NCI-H1436 (cell line): ENCODE measurements around the gene LOXL1.
"Not testable (repeated sequence)": the region's sequence is repeated elsewhere in the genome, so short reads cannot be mapped to it uniquely, and the experiment has no call there.

Experiments used
- DNase-seq: peaks from one replicate; lab custom pipeline; 2025; lab: John Stamatoyannopoulos, UW

LOXL1 gene

DNA sequence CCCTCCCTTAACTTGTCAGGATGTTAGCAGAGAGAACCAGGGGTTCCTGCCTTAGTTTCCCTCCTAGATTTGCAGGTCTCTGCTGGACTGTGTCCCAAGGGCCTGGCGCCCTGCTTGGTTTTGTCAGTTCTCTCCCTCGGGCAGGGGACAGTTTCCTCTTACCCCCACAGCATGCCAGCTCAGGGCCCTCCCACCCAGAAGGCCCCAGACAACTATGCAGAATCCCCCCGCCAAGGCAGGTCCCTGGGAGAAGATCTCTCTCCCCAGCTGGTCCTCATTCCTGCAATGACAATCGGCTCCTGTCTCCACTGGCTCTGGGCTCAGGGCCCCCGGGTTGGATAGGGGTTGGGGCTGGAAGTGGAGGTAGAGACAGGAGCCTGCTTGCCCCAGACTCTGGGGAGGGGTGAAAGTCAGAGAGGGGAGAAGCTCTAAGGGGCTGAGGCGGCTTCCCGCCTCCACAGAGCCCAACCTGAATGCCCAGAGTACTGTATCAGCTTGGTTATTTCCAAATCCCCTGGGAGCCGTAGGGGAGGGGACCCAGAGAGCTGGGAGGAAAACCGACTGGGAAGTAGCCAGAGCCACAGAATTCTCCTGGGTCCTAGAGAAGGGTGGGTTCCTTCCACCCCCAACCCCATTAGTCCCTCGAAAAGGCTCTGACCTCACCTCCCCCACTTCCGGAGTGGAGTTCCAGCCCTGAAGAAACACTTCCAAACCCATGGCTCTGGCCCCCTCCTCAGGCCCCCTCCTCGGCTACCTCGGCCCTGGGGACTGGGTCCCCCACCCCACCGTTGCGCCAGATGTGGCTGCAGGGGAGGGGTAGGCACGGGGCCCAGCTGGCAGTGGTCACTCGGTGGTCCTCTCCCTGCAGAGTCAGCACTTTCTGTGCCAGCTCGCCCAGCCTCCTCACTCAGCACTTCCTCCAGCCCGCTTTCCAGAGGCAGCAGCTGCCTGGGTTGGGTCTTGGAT, 3.8 kb upstream of the LOXL1 start:
- DNase-seq: peak; percentile 9

DNA sequence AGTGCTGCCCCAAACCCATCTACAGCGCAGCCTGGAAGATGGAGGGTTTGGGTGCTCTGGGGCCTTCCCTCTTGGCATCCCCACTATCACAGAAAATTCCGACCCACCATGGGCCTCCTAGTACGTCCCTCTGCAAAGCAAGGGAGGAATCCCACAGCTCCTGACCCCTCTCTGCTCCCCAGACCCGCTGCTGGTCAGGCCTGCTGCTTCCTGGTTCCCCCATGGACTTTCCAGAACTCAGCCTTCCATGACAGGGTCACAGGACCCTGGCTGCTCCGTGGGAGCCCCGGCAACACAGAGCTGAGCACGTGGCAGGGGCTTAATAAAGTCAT, 3.1 kb upstream of the LOXL1 start:
- no peak for DNase-seq

GRCh38 chr15:73923488-73924164, 2.6 kb upstream of the LOXL1 start:
- DNase-seq: no peak

- no peak for DNase-seq
These were observed 1.9 kb upstream of the LOXL1 start for GRCh38 chr15:73924171-73924921.

DNA sequence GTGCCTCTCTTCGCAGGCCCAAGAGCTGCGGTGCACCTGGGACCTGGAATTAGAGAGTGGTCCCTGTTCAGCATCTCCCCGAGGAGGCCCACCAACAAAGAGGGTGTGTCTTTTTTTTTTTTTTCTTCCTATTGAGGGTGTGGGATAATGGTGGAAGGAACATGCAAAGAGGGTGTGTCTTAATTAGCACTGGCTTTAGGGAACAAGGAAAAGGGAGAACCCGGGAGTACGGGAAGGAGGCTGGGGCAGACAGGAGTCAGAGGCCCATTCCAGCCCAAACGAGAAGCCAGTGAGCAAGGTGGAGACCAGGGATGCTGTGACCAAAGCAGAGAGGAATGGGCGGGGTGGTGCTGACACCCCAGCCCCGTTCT, 429 bp upstream of the LOXL1 start:
- no peak for DNase-seq

GRCh38 chr15:73927003-73927475, 777 bp downstream of the LOXL1 start:
- no peak for DNase-seq

DNA sequence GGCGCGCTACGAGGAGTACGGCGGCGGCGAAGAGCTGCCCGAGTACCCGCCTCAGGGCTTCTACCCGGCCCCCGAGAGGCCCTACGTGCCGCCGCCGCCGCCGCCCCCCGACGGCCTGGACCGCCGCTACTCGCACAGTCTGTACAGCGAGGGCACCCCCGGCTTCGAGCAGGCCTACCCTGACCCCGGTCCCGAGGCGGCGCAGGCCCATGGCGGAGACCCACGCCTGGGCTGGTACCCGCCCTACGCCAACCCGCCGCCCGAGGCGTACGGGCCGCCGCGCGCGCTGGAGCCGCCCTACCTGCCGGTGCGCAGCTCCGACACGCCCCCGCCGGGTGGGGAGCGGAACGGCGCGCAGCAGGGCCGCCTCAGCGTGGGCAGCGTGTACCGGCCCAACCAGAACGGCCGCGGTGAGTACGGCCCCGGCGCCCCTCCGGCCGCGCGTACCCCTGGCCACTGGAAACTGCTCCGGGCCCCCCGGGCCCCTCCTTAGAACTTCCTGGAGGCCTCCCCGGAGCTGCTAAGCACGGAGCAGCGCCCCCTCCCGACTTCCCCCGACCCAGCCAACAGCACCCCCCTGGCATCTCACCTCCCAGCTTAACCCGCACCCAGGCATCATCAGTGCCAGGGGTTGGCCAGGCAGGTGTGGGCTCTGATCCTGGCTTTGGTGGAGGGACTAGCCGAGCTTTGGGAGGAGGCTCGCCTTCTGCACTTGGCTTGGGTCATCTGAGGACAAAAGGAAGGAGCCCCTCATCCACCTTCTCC, 1.4 kb downstream of the LOXL1 start:
- peak; percentile 50 for DNase-seq

- no peak for DNase-seq
These were observed 1.9 kb downstream of the LOXL1 start for GRCh38 chr15:73928241-73928579.

DNA sequence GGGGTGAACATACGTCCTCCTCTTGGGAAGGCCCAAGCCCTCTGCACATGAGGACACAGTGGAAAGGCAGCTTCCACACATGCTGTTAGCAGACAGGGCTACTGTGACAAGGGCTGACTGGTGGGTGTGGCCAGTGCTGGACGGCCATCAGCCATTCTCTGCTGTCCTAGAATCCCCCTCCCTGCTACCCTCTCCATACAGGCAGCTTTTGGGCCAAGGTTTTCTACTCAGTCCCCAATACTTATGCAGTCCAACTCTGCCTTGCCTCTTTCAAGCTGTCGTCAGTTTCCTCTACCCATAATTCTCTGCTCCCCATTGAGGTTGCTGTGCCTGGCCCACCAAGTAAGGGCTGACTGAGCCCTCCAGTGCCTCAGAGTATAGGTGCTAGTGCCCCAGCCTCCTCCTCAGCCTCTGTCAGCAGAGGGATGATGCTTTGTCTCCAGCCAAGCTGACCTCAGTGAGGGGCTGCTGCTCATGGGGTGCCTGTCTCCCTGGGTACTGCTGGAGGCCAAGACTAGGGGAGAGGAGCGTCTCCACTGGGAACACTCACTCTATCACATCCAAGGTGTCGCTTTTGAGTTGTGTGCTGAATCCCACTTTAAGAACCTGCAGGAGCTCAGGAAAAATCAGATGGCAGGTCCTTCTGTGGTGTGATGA, 2.8 kb downstream of the LOXL1 start:
- no peak for DNase-seq

- DNase-seq: no peak
These were observed 4.1 kb downstream of the LOXL1 start for GRCh38 chr15:73930371-73930770.

DNA sequence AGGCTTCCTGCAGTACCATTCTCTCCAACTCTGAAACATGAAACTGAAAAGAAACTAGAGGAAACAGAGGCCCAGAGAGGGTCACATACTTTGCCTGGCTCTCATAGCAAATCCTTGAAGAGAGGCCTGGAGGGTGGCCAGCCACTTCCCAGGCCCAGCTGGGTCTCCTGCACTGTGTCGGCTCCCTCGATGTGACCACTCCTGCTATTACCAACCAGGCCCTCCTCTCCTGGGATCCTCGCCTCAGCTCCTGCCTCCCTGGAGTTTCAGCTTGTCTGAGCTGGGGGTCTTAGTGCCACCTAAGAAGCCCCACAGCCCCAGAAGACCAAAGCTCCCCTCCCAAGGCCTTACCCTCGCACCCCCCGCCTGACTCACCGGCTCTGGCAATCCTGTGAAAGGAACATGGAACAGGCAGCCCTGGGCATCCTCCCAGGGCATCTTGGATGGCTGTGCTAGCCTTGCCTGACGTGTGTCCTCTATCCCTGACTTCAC, 4.6 kb downstream of the LOXL1 start:
- DNase-seq: no peak

GRCh38 chr15:73931441-73931840, 5.2 kb downstream of the LOXL1 start:
- DNase-seq: no peak

DNA sequence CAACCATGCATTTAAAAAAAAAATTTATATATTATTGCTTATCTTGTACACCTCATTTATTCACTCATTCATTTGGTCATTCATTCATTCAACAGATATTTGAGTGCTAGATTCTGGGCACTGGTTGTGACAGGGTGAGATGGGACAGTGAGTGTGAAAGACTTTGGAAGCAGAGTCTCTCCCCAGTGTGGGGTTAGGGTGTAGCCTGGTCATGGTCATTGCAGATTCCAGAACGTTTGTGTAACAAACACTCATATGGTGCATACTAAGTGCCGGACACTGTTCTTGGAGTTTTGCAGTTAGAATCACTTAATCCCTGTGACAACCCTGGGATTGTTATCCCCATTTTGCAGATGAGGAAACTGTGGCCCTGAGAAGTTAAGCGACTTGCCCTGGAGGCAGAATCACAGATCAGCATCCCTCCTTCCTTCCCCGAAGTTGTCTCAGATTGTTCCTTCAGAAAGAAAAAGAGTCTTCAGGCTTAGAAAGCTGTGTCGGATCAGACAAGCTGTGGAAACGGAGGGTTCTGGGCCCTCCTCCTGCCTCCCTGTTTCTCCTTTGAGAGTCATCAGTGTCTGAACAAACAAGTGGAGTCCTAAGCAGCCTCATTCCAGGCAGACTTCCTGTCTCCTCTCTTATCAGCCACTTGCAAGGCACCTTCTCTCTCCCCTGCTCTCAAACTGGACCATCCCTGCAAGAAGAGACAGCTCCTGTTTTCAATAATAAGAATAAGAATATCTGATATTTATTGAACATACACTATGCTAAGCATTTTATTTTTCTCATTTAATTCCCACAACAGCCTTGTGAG, 6.3 kb downstream of the LOXL1 start:
- no peak for DNase-seq

DNA sequence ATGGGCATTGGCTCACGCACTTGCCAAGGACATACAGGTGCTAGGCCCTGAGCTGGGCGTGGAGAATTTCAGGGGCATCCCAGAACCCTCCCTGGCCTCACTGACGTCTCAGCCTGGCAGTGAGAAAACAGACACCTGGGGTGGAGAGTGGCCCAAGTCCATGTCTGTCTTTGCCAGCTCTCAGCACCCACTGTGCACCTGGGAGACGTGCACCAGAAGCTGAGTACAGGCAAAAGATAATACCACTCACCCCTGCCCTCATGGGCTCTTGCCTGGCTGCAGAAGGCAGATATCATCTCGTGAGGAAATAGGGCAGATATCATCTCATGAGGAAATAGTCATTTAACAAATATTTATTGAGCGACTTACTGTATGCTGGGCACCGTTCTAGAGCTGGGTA, 8.0 kb downstream of the LOXL1 start:
- DNase-seq: no peak

DNA sequence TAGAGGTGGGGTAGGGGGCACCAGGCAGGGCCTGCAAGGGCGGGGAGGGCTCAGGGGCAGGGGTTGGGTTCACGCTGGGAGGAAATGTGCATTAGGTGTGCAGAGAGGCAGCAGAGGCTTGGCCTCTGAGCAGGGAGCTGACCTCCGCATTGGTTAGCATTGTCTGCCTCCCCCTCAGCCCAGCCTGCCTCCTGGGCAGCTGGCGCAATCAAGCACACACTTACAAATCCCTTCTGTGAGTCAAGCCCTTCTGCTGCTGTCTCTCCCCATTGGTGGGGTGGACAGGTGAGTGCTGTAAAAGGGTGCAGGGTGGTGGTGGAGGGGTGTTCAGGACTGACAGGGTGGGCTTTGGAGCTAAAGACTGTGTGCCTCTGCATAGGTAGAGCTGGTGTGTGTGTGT, 9.3 kb downstream of the LOXL1 start:
- no peak for DNase-seq

- DNase-seq: no peak
These were observed 9.9 kb downstream of the LOXL1 start for GRCh38 chr15:73936181-73936580.

- DNase-seq: no peak
These were observed 10.5 kb downstream of the LOXL1 start for GRCh38 chr15:73936588-73937290.

- DNase-seq: no peak
These were observed 11.0 kb downstream of the LOXL1 start for GRCh38 chr15:73937296-73937695.

- no peak for DNase-seq
These were observed 11.5 kb downstream of the LOXL1 start for GRCh38 chr15:73937726-73938125.

DNA sequence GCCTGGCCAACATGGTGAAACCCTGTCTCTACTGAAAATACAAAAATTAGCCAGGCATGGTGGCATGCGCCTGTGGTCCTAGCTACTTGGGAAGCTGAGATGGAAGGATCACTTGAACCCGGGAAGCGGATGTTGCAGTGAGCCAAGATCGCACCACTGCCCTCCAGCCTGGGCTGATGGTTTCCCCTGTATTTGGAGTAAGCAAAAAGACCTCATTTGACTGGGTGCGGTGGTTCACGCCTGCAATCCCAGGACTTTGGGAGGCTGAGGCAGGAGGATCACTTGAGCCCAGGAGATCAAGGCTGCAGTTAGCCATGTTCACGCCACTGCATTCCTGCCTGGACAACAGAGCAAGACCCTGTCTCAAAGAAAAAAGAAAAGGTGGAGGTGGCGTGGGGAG, 12.3 kb downstream of the LOXL1 start:
- DNase-seq: not testable (repeated sequence)
